Measurements from ENCODE around the gene SVIL.
"Not testable (repeated sequence)": the region's sequence is repeated elsewhere in the genome, so short reads cannot be mapped to it uniquely, and the experiment has no call there.

SVIL gene

GRCh38 chr10:29569795-29570194 is 65.0 kb downstream of the SVIL start:
- no peak for DNase-seq (ENCODE audit: low read depth)
- H3K4me3 ChIP-seq (ENCODE audit: low read depth, low read length), result no peak overlapping the region
- TF ChIP-seq CTCF (IDR thresholded peaks at IDR 0.05; ENCODE audit: low read depth, low read length, missing control alignments), result no peak

- TF ChIP-seq CTCF (IDR thresholded peaks at IDR 0.05; ENCODE audit: low read depth, low read length, missing control alignments), result no peak
Observed at GRCh38 chr10:29567003-29567402, 67.8 kb downstream of the SVIL start.

GRCh38 chr10:29566209-29566608 is 68.6 kb downstream of the SVIL start:
- DNase-seq (ENCODE audit: low read depth); H3K4me3 ChIP-seq (ENCODE audit: low read depth, low read length): not testable (repeated sequence)

More at GRCh38 chr10:29567003-29567402, 67.8 kb downstream of the SVIL start:
- no peak for DNase-seq (ENCODE audit: low read depth)
- H3K4me3 ChIP-seq (ENCODE audit: low read depth, low read length), result no peak overlapping the region

GRCh38 chr10:29563420-29564035 is 71.2 kb downstream of the SVIL start:
- TF ChIP-seq CTCF (IDR thresholded peaks at IDR 0.05; ENCODE audit: low read depth, low read length, missing control alignments), result no peak
- no peak overlapping the region for H3K4me3 ChIP-seq (ENCODE audit: low read depth, low read length)
- no peak for DNase-seq (ENCODE audit: low read depth)

- H3K4me3 ChIP-seq (ENCODE audit: low read depth, low read length); DNase-seq (ENCODE audit: low read depth): not testable (repeated sequence)
Observed at GRCh38 chr10:29563006-29563405, 71.8 kb downstream of the SVIL start.

- DNase-seq (ENCODE audit: low read depth), result no peak
- H3K4me3 ChIP-seq (ENCODE audit: low read depth, low read length), result no peak overlapping the region
- no peak for TF ChIP-seq CTCF (IDR thresholded peaks at IDR 0.05; ENCODE audit: low read depth, low read length, missing control alignments)
Observed at GRCh38 chr10:29559996-29560395, 74.8 kb downstream of the SVIL start.

- TF ChIP-seq CTCF (IDR thresholded peaks at IDR 0.05; ENCODE audit: low read depth, low read length, missing control alignments), result no peak
- no peak for DNase-seq (ENCODE audit: low read depth)
- no peak overlapping the region for H3K4me3 ChIP-seq (ENCODE audit: low read depth, low read length)
Observed at GRCh38 chr10:29557665-29558064, 77.1 kb downstream of the SVIL start.

GRCh38 chr10:29555746-29556481 is 78.9 kb downstream of the SVIL start:
- DNase-seq (ENCODE audit: low read depth), result no peak
- H3K4me3 ChIP-seq (ENCODE audit: low read depth, low read length), result no peak overlapping the region
- TF ChIP-seq CTCF (IDR thresholded peaks at IDR 0.05; ENCODE audit: low read depth, low read length, missing control alignments), result no peak
